Neural progenitor cell (in vitro differentiated cells): Measurements from ENCODE around the gene KRT79. TPM values are rescaled to one million over a fixed set of nuclear protein-coding genes. Genes with fewer than 3 reads are reported as not detected.

Experiments
- DNase-seq: peaks from one replicate; pipeline ENCODE4 v3.0.0-alpha.2; 2016; ENCODE audit warnings: low spot score
- H2AFZ ChIP-seq: fragments of 200-600 bp; sonication (generic); replicated peaks from 2 replicates; pipeline ENCODE4 v1.6.1; 2016; ENCODE audit warnings: antibody characterized with exemption
- H3F3A ChIP-seq: fragments of 200-600 bp; sonication (generic); 2 replicates; pipeline ENCODE4 v1.6.1; 2016; ENCODE audit warnings: antibody characterized with exemption, low read depth
- H3K27ac ChIP-seq: fragments of 200-600 bp; sonication (generic); 2 replicates; pipeline ENCODE4 v1.5.1; 2016; ENCODE audit warnings: mild to moderate bottlenecking
- H3K27me3 ChIP-seq: fragments of 200-600 bp; sonication (generic); 2 replicates; pipeline ENCODE4 v1.6.1; 2016; ENCODE audit warnings: mild to moderate bottlenecking, moderate library complexity
- H3K36me3 ChIP-seq: fragments of 200-600 bp; sonication (generic); 2 replicates; pipeline ENCODE4 v1.5.1; 2016
- H3K4me1 ChIP-seq: fragments of 200-600 bp; sonication (generic); 2 replicates; pipeline ENCODE4 v1.6.1; 2016; ENCODE audit warnings: mixed run types
- H3K4me2 ChIP-seq: fragments of 200-600 bp; sonication (generic); 2 replicates; pipeline ENCODE4 v1.6.1; 2016
- H3K4me3 ChIP-seq: fragments of 200-600 bp; sonication (generic); 2 replicates; pipeline ENCODE4 v1.5.1; 2016
- H3K79me2 ChIP-seq: fragments of 200-600 bp; sonication (generic); 2 replicates; pipeline ENCODE4 v1.6.1; 2016; ENCODE audit warnings: low read depth
- H3K9ac ChIP-seq: fragments of 200-600 bp; sonication (generic); 2 replicates; pipeline ENCODE4 v1.6.1; 2016
- H3K9me3 ChIP-seq: fragments of 200-600 bp; sonication (generic); 2 replicates; pipeline ENCODE4 v1.5.1; 2016; ENCODE audit warnings: low read depth
- H4K20me1 ChIP-seq: fragments of 200-600 bp; sonication (generic); 2 replicates; pipeline ENCODE4 v1.6.1; 2016; ENCODE audit warnings: low read depth
- H3K27ac Mint-ChIP-seq: 3 replicates; pipeline ENCODE4 v1.8.0; 2021; ENCODE audit warnings: mixed read lengths
- H3K27me3 Mint-ChIP-seq: 2 replicates; pipeline ENCODE4 v1.8.0; 2022; ENCODE audit warnings: low read depth, mild to moderate bottlenecking, inconsistent platforms, moderate library complexity, mixed read lengths; ENCODE audit not compliant: insufficient read depth
- H3K36me3 Mint-ChIP-seq: 3 replicates; pipeline ENCODE4 v1.8.0; 2021; ENCODE audit warnings: mixed read lengths
- H3K4me1 Mint-ChIP-seq: 3 replicates; pipeline ENCODE4 v1.8.0; 2021; ENCODE audit warnings: mixed read lengths
- H3K4me3 Mint-ChIP-seq: 3 replicates; pipeline ENCODE4 v1.8.0; 2021; ENCODE audit warnings: mild to moderate bottlenecking, moderate library complexity, mixed read lengths
- H3K9me3 Mint-ChIP-seq: 3 replicates; pipeline ENCODE4 v1.8.0; 2020; ENCODE audit warnings: mixed read lengths
- CTCF ChIP-seq: fragments of 200-600 bp; sonication (generic); IDR thresholded peaks from 2 replicates; pipeline ENCODE4 v1.5.1; 2017; ENCODE audit warnings: antibody characterized with exemption, mild to moderate bottlenecking
- EZH2 ChIP-seq: fragments of 200-600 bp; sonication (generic); IDR thresholded peaks from 2 replicates; pipeline ENCODE4 v1.6.1; 2017; ENCODE audit warnings: antibody characterized with exemption, mild to moderate bottlenecking, moderate library complexity
- EZH2phosphoT487 ChIP-seq: fragments of 200-600 bp; sonication (generic); IDR thresholded peaks from 2 replicates; pipeline ENCODE4 v1.6.1; 2017; ENCODE audit warnings: antibody characterized with exemption
- total RNA-seq: library from RNA; depleted of rRNA; stranded (reverse); fragments of >200 nt; gene quantifications from 2 replicates; pipeline ENCODE4 v1.2.3, GENCODE V29; 2015; ENCODE audit warnings: low replicate concordance

Gene KRT79
- total RNA-seq, 1 donor from 2014 or later = not detected

GRCh38 chr12:52862023-52862422 lies 27.9 kb upstream of the KRT79 start:
- H3K27ac Mint-ChIP-seq = no peak overlapping the region

GRCh38 chr12:52861511-52861910 lies 27.4 kb upstream of the KRT79 start:
- H3K79me2 ChIP-seq = no peaks in the 10 kb centered on the region
- H3K4me1 ChIP-seq = no peaks in the 10 kb centered on the region
- no peaks in the 10 kb centered on the region for H3K27me3 ChIP-seq
- H3F3A ChIP-seq = no peaks in the 10 kb centered on the region
- H3K4me1 Mint-ChIP-seq = no peaks in the 10 kb centered on the region
- no peak for TF ChIP-seq EZH2phosphoT487
- TF ChIP-seq CTCF = no peak
- TF ChIP-seq EZH2 = no peak
- no peaks in the 10 kb centered on the region for H3K9me3 Mint-ChIP-seq
- H3K9me3 ChIP-seq = no peaks in the 10 kb centered on the region
- H3K27ac ChIP-seq = no peak overlapping the region
- no peaks in the 10 kb centered on the region for H4K20me1 ChIP-seq
- no peaks in the 10 kb centered on the region for H3K36me3 Mint-ChIP-seq
- H2AFZ ChIP-seq = no peak overlapping the region
- no peak overlapping the region for H3K27ac Mint-ChIP-seq
- DNase-seq = no peak
- H3K36me3 ChIP-seq = no peaks in the 10 kb centered on the region
- no peak overlapping the region for H3K9ac ChIP-seq
- peaks cover 9% of the 10 kb centered on the region for H3K27me3 Mint-ChIP-seq
- no peak overlapping the region for H3K4me3 Mint-ChIP-seq
- H3K4me3 ChIP-seq = no peak overlapping the region
- no peak overlapping the region for H3K4me2 ChIP-seq

More at GRCh38 chr12:52862023-52862422, 27.9 kb upstream of the KRT79 start:
- Histone ChIP-seq H3K9me3 (no peaks in the 10 kb centered on the region), H3K4me3 (no peak overlapping the region), H3K4me2 (no peak overlapping the region), H4K20me1 (no peaks in the 10 kb centered on the region), H3K36me3 (no peaks in the 10 kb centered on the region), H2AFZ (no peak overlapping the region), H3F3A (no peaks in the 10 kb centered on the region), H3K27me3 (no peaks in the 10 kb centered on the region), H3K27ac (no peak overlapping the region), H3K79me2 (no peaks in the 10 kb centered on the region), H3K9ac (no peak overlapping the region), H3K4me1 (no peaks in the 10 kb centered on the region)
- Mint-ChIP-seq H3K36me3 (no peaks in the 10 kb centered on the region), H3K9me3 (no peaks in the 10 kb centered on the region), H3K4me1 (no peaks in the 10 kb centered on the region), H3K27me3 (peaks cover 9% of the 10 kb centered on the region), H3K4me3 (no peak overlapping the region)
- TF ChIP-seq EZH2phosphoT487 (no peak), EZH2 (no peak), CTCF (no peak)
- DNase-seq = no peak

- Histone ChIP-seq H3K27me3 (no peaks in the 10 kb centered on the region), H3K4me3 (no peak overlapping the region), H2AFZ (no peak overlapping the region), H3K36me3 (no peaks in the 10 kb centered on the region), H3K79me2 (no peaks in the 10 kb centered on the region), H4K20me1 (no peaks in the 10 kb centered on the region), H3K9ac (no peak overlapping the region), H3K9me3 (no peaks in the 10 kb centered on the region), H3F3A (no peaks in the 10 kb centered on the region), H3K4me2 (no peak overlapping the region), H3K4me1 (no peaks in the 10 kb centered on the region), H3K27ac (no peak overlapping the region)
- H3K36me3 Mint-ChIP-seq = no peaks in the 10 kb centered on the region
- no peak overlapping the region for H3K27ac Mint-ChIP-seq
- no peaks in the 10 kb centered on the region for H3K4me1 Mint-ChIP-seq
- no peak for DNase-seq
- H3K9me3 Mint-ChIP-seq = no peaks in the 10 kb centered on the region
- peaks cover 13% of the 10 kb centered on the region for H3K27me3 Mint-ChIP-seq
- no peak overlapping the region for H3K4me3 Mint-ChIP-seq
- TF ChIP-seq EZH2phosphoT487 = no peak
- no peak for TF ChIP-seq CTCF
- no peak for TF ChIP-seq EZH2
Measured at GRCh38 chr12:52860102-52860823, 26.2 kb upstream of the KRT79 start.
